OCI-LY7 (cell line): ENCODE data around the gene ABCA4. TPM values are rescaled to one million over a fixed set of nuclear protein-coding genes. Genes with fewer than 3 reads are reported as not detected.

Experiments
- BruUV-seq: library from RNA; stranded (reverse); fragments of 400-500 nt; replicated peaks from 2 replicates; lab custom pipeline; 2021; lab: Mats Ljungman, UMichigan
- CTCF ChIA-PET: fragments of 300-600 bp; sonication (Branson Sonifier 250); formaldehyde crosslinking; loops from one replicate; lab custom pipeline; 2022; ENCODE audit warnings: antibody characterized with exemption; ENCODE audit not compliant: unreplicated experiment; lab: Charles Lee
- POLR2A ChIA-PET: fragments of 300-600 bp; sonication (Branson Sonifier 250); formaldehyde crosslinking; loops from one replicate; lab custom pipeline; 2022; ENCODE audit warnings: antibody characterized with exemption; lab: Charles Lee
- DNase-seq: peaks from one replicate; pipeline ENCODE4 v3.0.0-alpha.2; 2015; ENCODE audit warnings: low spot score
- H2AFZ ChIP-seq: fragments of 200-600 bp; sonication (generic), shearing (Covaris generic); 2 replicates; pipeline ENCODE4 v1.6.1; 2014; ENCODE audit warnings: mild to moderate bottlenecking, antibody characterized with exemption, low read length, moderate library complexity
- H3K27ac ChIP-seq: fragments of 200-600 bp; sonication (generic); 2 replicates; pipeline ENCODE4 v1.5.1; 2014; ENCODE audit warnings: mixed run types, low read depth, mild to moderate bottlenecking, moderate library complexity, low read length, inconsistent platforms; ENCODE audit not compliant: poor library complexity, severe bottlenecking
- H3K36me3 ChIP-seq: fragments of 200-600 bp; sonication (generic); 2 replicates; pipeline ENCODE4 v1.6.1; 2014; ENCODE audit warnings: mild to moderate bottlenecking, antibody characterized with exemption, low read length, moderate library complexity, mixed read lengths; ENCODE audit not compliant: insufficient read depth
- H3K4me1 ChIP-seq: fragments of 200-600 bp; sonication (generic); 2 replicates; pipeline ENCODE4 v1.5.1; 2014; ENCODE audit warnings: mild to moderate bottlenecking, low read length; ENCODE audit not compliant: insufficient read depth, poor library complexity, severe bottlenecking
- H3K4me2 ChIP-seq: fragments of 200-600 bp; sonication (generic); 2 replicates; pipeline ENCODE4 v1.6.1; 2014; ENCODE audit warnings: mild to moderate bottlenecking, low read length
- H3K4me3 ChIP-seq: fragments of 200-600 bp; sonication (generic); 2 replicates; pipeline ENCODE4 v1.5.1; 2014; ENCODE audit warnings: mild to moderate bottlenecking, low read depth, low read length; ENCODE audit not compliant: poor library complexity, severe bottlenecking
- H3K79me2 ChIP-seq: fragments of 200-600 bp; sonication (generic); 2 replicates; pipeline ENCODE4 v1.6.1; 2016; ENCODE audit warnings: low read depth, mild to moderate bottlenecking, low read length, moderate library complexity, mixed read lengths; ENCODE audit not compliant: insufficient read depth
- H3K9me2 ChIP-seq: fragments of 200-600 bp; sonication (generic); 2 replicates; pipeline ENCODE4 v1.6.1; 2016; ENCODE audit warnings: mild to moderate bottlenecking, low read length, mixed read lengths; ENCODE audit not compliant: insufficient read depth
- H3K9me3 ChIP-seq: fragments of 200-600 bp; sonication (generic); 2 replicates; pipeline ENCODE4 v1.6.1; 2014; ENCODE audit warnings: mild to moderate bottlenecking, mixed run types, low read length, mixed read lengths
- H4K20me1 ChIP-seq: fragments of 200-600 bp; sonication (generic); 2 replicates; pipeline ENCODE4 v1.6.1; 2014; ENCODE audit warnings: mild to moderate bottlenecking, antibody characterized with exemption, low read length, moderate library complexity, mixed read lengths; ENCODE audit not compliant: insufficient read depth
- EZH2phosphoT487 ChIP-seq: fragments of 200-600 bp; sonication (generic); IDR thresholded peaks from 2 replicates; pipeline ENCODE4 v1.6.1; 2018; ENCODE audit warnings: low read depth, borderline replicate concordance, mild to moderate bottlenecking, mixed run types, antibody characterized with exemption, low read length, moderate library complexity, mixed read lengths
- intact Hi-C: fragments of 100-400 bp; cut with micrococcal nuclease; formaldehyde crosslinking; loops from one replicate; pipeline ENCODE4 v1.10.0; 2022; ENCODE audit not compliant: unreplicated experiment
- total RNA-seq, 2 experiments: library from RNA; depleted of rRNA in 1 of 2; stranded (reverse); fragments of >200 nt in 1 of 2; shearing (Covaris generic) in 1 of 2; gene quantifications; 2 replicates each; pipeline ENCODE4 v1.2.3, GENCODE V29; 2014 to 2022
- TF ChIP-seq, protein P1 (sequence below): fragments of 200-600 bp; sonication (generic); conservative IDR thresholded peaks from 2 replicates; pipeline ENCODE4 v1.5.1; 2014; ENCODE audit warnings: mild to moderate bottlenecking, antibody characterized with exemption, low read length, moderate library complexity, mixed read lengths

The ABCA4 gene
- total RNA-seq, 2 experiments from 2014 or later, result not detected

- Histone ChIP-seq H2AFZ (no peak overlapping the region), H3K4me1 (no peaks in the 10 kb centered on the region), H3K9me3 (no peaks in the 10 kb centered on the region), H3K9me2 (no peaks in the 10 kb centered on the region), H3K4me3 (no peak overlapping the region), H3K4me2 (no peak overlapping the region), H4K20me1 (no peaks in the 10 kb centered on the region), H3K79me2 (no peaks in the 10 kb centered on the region), H3K36me3 (no peaks in the 10 kb centered on the region), H3K27ac (no peak overlapping the region)
- intact Hi-C loops, result no loop called here
- no TSS peak for BruUV-seq
- TF ChIP-seq, protein P1, sequence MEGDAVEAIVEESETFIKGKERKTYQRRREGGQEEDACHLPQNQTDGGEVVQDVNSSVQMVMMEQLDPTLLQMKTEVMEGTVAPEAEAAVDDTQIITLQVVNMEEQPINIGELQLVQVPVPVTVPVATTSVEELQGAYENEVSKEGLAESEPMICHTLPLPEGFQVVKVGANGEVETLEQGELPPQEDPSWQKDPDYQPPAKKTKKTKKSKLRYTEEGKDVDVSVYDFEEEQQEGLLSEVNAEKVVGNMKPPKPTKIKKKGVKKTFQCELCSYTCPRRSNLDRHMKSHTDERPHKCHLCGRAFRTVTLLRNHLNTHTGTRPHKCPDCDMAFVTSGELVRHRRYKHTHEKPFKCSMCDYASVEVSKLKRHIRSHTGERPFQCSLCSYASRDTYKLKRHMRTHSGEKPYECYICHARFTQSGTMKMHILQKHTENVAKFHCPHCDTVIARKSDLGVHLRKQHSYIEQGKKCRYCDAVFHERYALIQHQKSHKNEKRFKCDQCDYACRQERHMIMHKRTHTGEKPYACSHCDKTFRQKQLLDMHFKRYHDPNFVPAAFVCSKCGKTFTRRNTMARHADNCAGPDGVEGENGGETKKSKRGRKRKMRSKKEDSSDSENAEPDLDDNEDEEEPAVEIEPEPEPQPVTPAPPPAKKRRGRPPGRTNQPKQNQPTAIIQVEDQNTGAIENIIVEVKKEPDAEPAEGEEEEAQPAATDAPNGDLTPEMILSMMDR, result no peak
- TF ChIP-seq EZH2phosphoT487, result no peak
- DNase-seq, result no peak
- ChIA-PET POLR2A (no interaction called here), CTCF (no interaction called here)
Observed at GRCh38 chr1:94079080-94079940, 41.6 kb downstream of the ABCA4 start.

DNA sequence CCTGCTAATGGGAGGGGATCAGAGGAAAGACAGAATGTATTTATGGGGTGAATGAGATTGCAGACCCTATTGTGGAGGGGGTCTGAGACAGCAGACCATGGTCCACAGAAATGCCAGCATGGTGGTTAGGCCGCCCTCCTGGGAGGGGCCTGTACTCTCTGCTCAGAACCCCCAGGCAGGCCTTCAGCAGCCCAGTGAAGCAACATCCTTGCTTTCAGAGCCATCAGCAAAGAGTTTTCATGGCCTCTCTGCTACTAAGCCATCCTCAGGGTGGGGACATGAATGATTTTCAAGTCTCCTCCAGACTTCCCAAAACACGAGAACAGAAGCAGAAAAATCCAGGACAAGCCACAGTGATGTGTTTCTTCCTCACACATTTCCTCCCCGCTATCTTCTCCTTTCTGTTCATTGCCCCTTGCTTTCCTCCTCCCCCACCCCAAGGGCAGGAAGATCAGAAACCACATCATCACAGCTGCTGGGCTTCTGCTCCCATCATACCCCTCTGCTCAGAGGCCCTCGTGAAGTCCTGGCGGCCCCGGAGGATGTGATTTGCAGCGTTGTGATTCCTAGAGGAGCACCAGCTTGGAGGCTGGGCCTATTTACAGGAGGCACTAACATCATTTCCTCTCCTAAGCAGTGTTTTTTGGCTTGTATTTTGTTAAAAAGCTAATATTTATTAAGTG is 48.0 kb downstream of the ABCA4 start:
- intact Hi-C loops, result no loop called here
- Histone ChIP-seq H3K79me2 (no peaks in the 10 kb centered on the region), H3K9me3 (no peaks in the 10 kb centered on the region), H2AFZ (no peak overlapping the region), H3K27ac (no peak overlapping the region), H3K4me3 (no peak overlapping the region), H3K9me2 (no peaks in the 10 kb centered on the region), H3K36me3 (no peaks in the 10 kb centered on the region), H3K4me2 (no peak overlapping the region), H4K20me1 (no peaks in the 10 kb centered on the region), H3K4me1 (no peaks in the 10 kb centered on the region)
- ChIA-PET POLR2A (no interaction called here), CTCF (no interaction called here)
- no peak for TF ChIP-seq EZH2phosphoT487
- TF ChIP-seq, protein P1, result no peak
- no TSS peak for BruUV-seq
- no peak for DNase-seq

- no TSS peak for BruUV-seq
- Histone ChIP-seq H4K20me1 (no peaks in the 10 kb centered on the region), H3K9me3 (no peaks in the 10 kb centered on the region), H3K27ac (no peak overlapping the region), H3K4me2 (no peak overlapping the region), H2AFZ (no peak overlapping the region), H3K9me2 (no peaks in the 10 kb centered on the region), H3K4me3 (no peak overlapping the region), H3K4me1 (no peaks in the 10 kb centered on the region), H3K36me3 (no peaks in the 10 kb centered on the region), H3K79me2 (no peaks in the 10 kb centered on the region)
- TF ChIP-seq EZH2phosphoT487, result no peak
- TF ChIP-seq, protein P1, result no peak
- ChIA-PET POLR2A (no interaction called here), CTCF (no interaction called here)
- intact Hi-C loops, result no loop called here
- no peak for DNase-seq
Observed at GRCh38 chr1:94071976-94072375, 49.0 kb downstream of the ABCA4 start.
